CD4-positive, alpha-beta T cell treated with Interleukin-21 for 1 hour (primary cell): Measurements from ENCODE around the gene MEGF6.
A peak's percentile ranks its signal among the peaks of the same experiment; 100 is the strongest.

Experiments
- DNase-seq: peaks from one replicate; pipeline ENCODE4 v3.0.0-alpha.2; 2020

The MEGF6 gene

GRCh38 chr1:3516911-3517675 lies 94.2 kb downstream of the MEGF6 start:
- DNase-seq = no peak

GRCh38 chr1:3516481-3516869 lies 94.8 kb downstream of the MEGF6 start:
- no peak for DNase-seq

- DNase-seq = peak; percentile 5
Observed at GRCh38 chr1:3515774-3516480, 95.4 kb downstream of the MEGF6 start.

GRCh38 chr1:3515272-3515671 lies 96.0 kb downstream of the MEGF6 start:
- DNase-seq = no peak

- no peak for DNase-seq
Observed at GRCh38 chr1:3514404-3514803, 96.9 kb downstream of the MEGF6 start.

- no peak for DNase-seq
Observed at GRCh38 chr1:3511856-3512255, 99.5 kb downstream of the MEGF6 start.

GRCh38 chr1:3511306-3511705 lies 100.0 kb downstream of the MEGF6 start:
- no peak for DNase-seq

GRCh38 chr1:3510956-3511250 lies 100.4 kb downstream of the MEGF6 start:
- no peak for DNase-seq

- DNase-seq = no peak
Observed at GRCh38 chr1:3510136-3510955, 101.0 kb downstream of the MEGF6 start.

- DNase-seq = no peak
Observed at GRCh38 chr1:3509721-3510120, 101.6 kb downstream of the MEGF6 start.

- DNase-seq = no peak
Observed at GRCh38 chr1:3508757-3509415, 102.4 kb downstream of the MEGF6 start.

GRCh38 chr1:3507636-3508275 lies 103.6 kb downstream of the MEGF6 start:
- no peak for DNase-seq

GRCh38 chr1:3506943-3507342 lies 104.4 kb downstream of the MEGF6 start:
- DNase-seq = no peak

GRCh38 chr1:3506041-3506440 lies 105.3 kb downstream of the MEGF6 start:
- DNase-seq = no peak

GRCh38 chr1:3505161-3505560 lies 106.1 kb downstream of the MEGF6 start:
- DNase-seq = no peak

- no peak for DNase-seq
Observed at GRCh38 chr1:3504822-3505153, 106.5 kb downstream of the MEGF6 start.

GRCh38 chr1:3504151-3504821 lies 107.0 kb downstream of the MEGF6 start:
- no peak for DNase-seq

- DNase-seq = no peak
Observed at GRCh38 chr1:3503525-3503886, 107.8 kb downstream of the MEGF6 start.

GRCh38 chr1:3502641-3503524 lies 108.4 kb downstream of the MEGF6 start:
- no peak for DNase-seq

GRCh38 chr1:3501856-3502640 lies 109.3 kb downstream of the MEGF6 start:
- DNase-seq = no peak

GRCh38 chr1:3501437-3501836 lies 109.9 kb downstream of the MEGF6 start:
- DNase-seq = no peak
